AG08395 (cell line): Measurements from ENCODE around the gene BCAT1.
"Not testable (repeated sequence)": the region's sequence is repeated elsewhere in the genome, so short reads cannot be mapped to it uniquely, and the experiment has no call there.

ENCODE experiments used
- DNase-seq: peaks from one replicate; pipeline ENCODE4 v3.0.0; 2012; ENCODE audit warnings: mixed read lengths, low spot score

The BCAT1 gene

GRCh38 chr12:24809306-24809705 lies 139.6 kb downstream of the BCAT1 start:
- not testable (repeated sequence) for DNase-seq

- DNase-seq, result no peak
Measured at GRCh38 chr12:24808651-24809050, 140.2 kb downstream of the BCAT1 start.

GRCh38 chr12:24806386-24806785 lies 142.5 kb downstream of the BCAT1 start:
- DNase-seq, result no peak

GRCh38 chr12:24803430-24804245 lies 145.3 kb downstream of the BCAT1 start:
- DNase-seq, result no peak

GRCh38 chr12:24798335-24798734 lies 150.6 kb downstream of the BCAT1 start:
- DNase-seq, result no peak

GRCh38 chr12:24797901-24798300 lies 151.0 kb downstream of the BCAT1 start:
- DNase-seq, result no peak

GRCh38 chr12:24796876-24797275 lies 152.0 kb downstream of the BCAT1 start:
- no peak for DNase-seq

GRCh38 chr12:24795699-24796347 lies 153.1 kb downstream of the BCAT1 start:
- no peak for DNase-seq

GRCh38 chr12:24791622-24792021 lies 157.3 kb downstream of the BCAT1 start:
- no peak for DNase-seq

- DNase-seq, result no peak
Measured at GRCh38 chr12:24788886-24789285, 160.0 kb downstream of the BCAT1 start.

- DNase-seq, result peak; percentile 18
Measured at GRCh38 chr12:24780697-24781368, 168.1 kb downstream of the BCAT1 start.

- DNase-seq, result peak; percentile 7
Measured at GRCh38 chr12:24778486-24779304, 170.2 kb downstream of the BCAT1 start.

- no peak for DNase-seq
Measured at GRCh38 chr12:24777359-24777758, 171.5 kb downstream of the BCAT1 start.

GRCh38 chr12:24776861-24777260 lies 172.0 kb downstream of the BCAT1 start:
- no peak for DNase-seq

- no peak for DNase-seq
Measured at GRCh38 chr12:24775073-24775472, 173.8 kb downstream of the BCAT1 start.

GRCh38 chr12:24773996-24774395 lies 174.9 kb downstream of the BCAT1 start:
- no peak for DNase-seq

GRCh38 chr12:24772813-24773212 lies 176.1 kb downstream of the BCAT1 start:
- no peak for DNase-seq

- no peak for DNase-seq
Measured at GRCh38 chr12:24770821-24771220, 178.1 kb downstream of the BCAT1 start.

GRCh38 chr12:24770334-24770733 lies 178.6 kb downstream of the BCAT1 start:
- no peak for DNase-seq

GRCh38 chr12:24769682-24770081 lies 179.2 kb downstream of the BCAT1 start:
- DNase-seq, result no peak

- no peak for DNase-seq
Measured at GRCh38 chr12:24768415-24768814, 180.5 kb downstream of the BCAT1 start.

- no peak for DNase-seq
Measured at GRCh38 chr12:24767016-24767415, 181.9 kb downstream of the BCAT1 start.
